Trophoblast cell (in vitro differentiated cells and primary cell): ENCODE data around the gene CARD19.
"Not testable (repeated sequence)": the region's sequence is repeated elsewhere in the genome, so short reads cannot be mapped to it uniquely, and the experiment has no call there.

Experiments
- DNase-seq, 2 donors: peaks; one replicate each; pipeline ENCODE4 v3.0.0-alpha.2; 2016
- H2AFZ ChIP-seq: 2 replicates; pipeline ENCODE4 v1.6.1; 2013; ENCODE audit warnings: low read length, moderate library complexity, mild to moderate bottlenecking; ENCODE audit not compliant: insufficient read depth, poor library complexity
- H2AK5ac ChIP-seq: 2 replicates; pipeline ENCODE4 v1.6.1; 2013; ENCODE audit warnings: mild to moderate bottlenecking, low read length
- H2BK120ac ChIP-seq: 2 replicates; pipeline ENCODE4 v1.6.1; 2013; ENCODE audit warnings: low read length, mild to moderate bottlenecking, moderate library complexity; ENCODE audit not compliant: insufficient read depth, poor library complexity
- H2BK12ac ChIP-seq: 2 replicates; pipeline ENCODE4 v1.6.1; 2013; ENCODE audit warnings: mild to moderate bottlenecking, low read length, moderate library complexity
- H2BK5ac ChIP-seq: 2 replicates; pipeline ENCODE4 v1.6.1; 2013; ENCODE audit warnings: low read length, low read depth, moderate library complexity, mild to moderate bottlenecking; ENCODE audit not compliant: poor library complexity
- H3K14ac ChIP-seq: 2 replicates; pipeline ENCODE4 v1.6.1; 2013; ENCODE audit warnings: mild to moderate bottlenecking, low read length
- H3K18ac ChIP-seq: 2 replicates; pipeline ENCODE4 v1.6.1; 2013; ENCODE audit warnings: mild to moderate bottlenecking, low read length
- H3K23ac ChIP-seq: 2 replicates; pipeline ENCODE4 v1.6.1; 2013; ENCODE audit warnings: low read length
- H3K27ac ChIP-seq: 2 replicates; pipeline ENCODE4 v1.5.1; 2013; ENCODE audit warnings: low read depth, mild to moderate bottlenecking, inconsistent platforms, low read length, moderate library complexity
- H3K27me3 ChIP-seq: 2 replicates; pipeline ENCODE4 v1.6.1; 2013; ENCODE audit warnings: inconsistent platforms, mild to moderate bottlenecking, low read length, moderate library complexity; ENCODE audit not compliant: insufficient read depth
- H3K36me3 ChIP-seq, 2 experiments: 1 replicate in 1 of 2; 2 replicates in 1 of 2; pipeline ENCODE4 v1.6.1; 2013; ENCODE audit warnings: low read length in 2 of 2, mild to moderate bottlenecking in 2 of 2, moderate library complexity in 1 of 2; ENCODE audit not compliant: insufficient read depth in 2 of 2, control insufficient read depth in 1 of 2
- H3K4ac ChIP-seq: 2 replicates; pipeline ENCODE4 v1.6.1; 2013; ENCODE audit warnings: low read depth, mild to moderate bottlenecking, low read length, moderate library complexity
- H3K4me1 ChIP-seq, 2 experiments: 1 replicate in 1 of 2; 2 replicates in 1 of 2; pipeline ENCODE4 v1.6.1; 2013; ENCODE audit warnings: low read length in 2 of 2, mild to moderate bottlenecking in 2 of 2, moderate library complexity in 1 of 2; ENCODE audit not compliant: insufficient read depth in 2 of 2, control insufficient read depth in 1 of 2
- H3K4me2 ChIP-seq: 2 replicates; pipeline ENCODE4 v1.6.1; 2013; ENCODE audit warnings: inconsistent platforms, mild to moderate bottlenecking, low read length, moderate library complexity
- H3K4me3 ChIP-seq: 2 replicates; pipeline ENCODE4 v1.5.1; 2013; ENCODE audit warnings: mild to moderate bottlenecking, low read depth, low read length, inconsistent platforms
- H3K79me1 ChIP-seq: one replicate; pipeline ENCODE4 v1.6.1; 2013; ENCODE audit warnings: low read length
- H3K79me2 ChIP-seq: 2 replicates; pipeline ENCODE4 v1.6.1; 2013; ENCODE audit warnings: low read length, mild to moderate bottlenecking; ENCODE audit not compliant: control insufficient read depth, insufficient read depth, poor library complexity
- H3K9ac ChIP-seq: 2 replicates; pipeline ENCODE4 v1.6.1; 2013; ENCODE audit warnings: mild to moderate bottlenecking, low read length
- H3K9me3 ChIP-seq: 2 replicates; pipeline ENCODE4 v1.6.1; 2013; ENCODE audit warnings: low read depth, mild to moderate bottlenecking, control low read depth, inconsistent platforms, low read length; ENCODE audit not compliant: insufficient read depth
- H4K12ac ChIP-seq: 2 replicates; pipeline ENCODE4 v1.6.1; 2013; ENCODE audit warnings: low read depth, mild to moderate bottlenecking, low read length, moderate library complexity
- H4K8ac ChIP-seq: 2 replicates; pipeline ENCODE4 v1.6.1; 2013; ENCODE audit warnings: low read depth, mild to moderate bottlenecking, low read length, moderate library complexity
- H4K91ac ChIP-seq: one replicate; pipeline ENCODE4 v1.6.1; 2013; ENCODE audit warnings: low read depth, mild to moderate bottlenecking, low read length, moderate library complexity
- WGBS: extraction: QIAGEN DNeasy Blood & Tissue Kit; methylation state at CpG from one replicate; pipeline ENCODE4 v1.1.7; 2013; ENCODE audit warnings: missing lambda C conversion rate; ENCODE audit not compliant: insufficient read length, insufficient coverage; ENCODE audit errors: extremely low coverage; 5-methylcytosine and 5-hydroxymethylcytosine counted together

CARD19 gene

GRCh38 chr9:93101086-93101485 lies 5.1 kb downstream of the CARD19 start:
- not testable (repeated sequence) for H3K79me1 ChIP-seq, H3K18ac ChIP-seq, H3K27me3 ChIP-seq, H3K36me3 ChIP-seq, H3K79me2 ChIP-seq, H2BK5ac ChIP-seq, H3K9me3 ChIP-seq, H3K4me3 ChIP-seq, H2BK12ac ChIP-seq, H3K4ac ChIP-seq, H4K8ac ChIP-seq, H3K23ac ChIP-seq, DNase-seq, H4K12ac ChIP-seq, H3K4me2 ChIP-seq, H2BK120ac ChIP-seq, H3K27ac ChIP-seq, H4K91ac ChIP-seq, H2AK5ac ChIP-seq, H3K14ac ChIP-seq, H2AFZ ChIP-seq, H3K9ac ChIP-seq
- no CpG with 5 or more reads among the region's 11 CpGs for WGBS
- H3K4me1 ChIP-seq: peaks cover 8 to 15% of the 10 kb centered on the region in 2 experiments

DNA sequence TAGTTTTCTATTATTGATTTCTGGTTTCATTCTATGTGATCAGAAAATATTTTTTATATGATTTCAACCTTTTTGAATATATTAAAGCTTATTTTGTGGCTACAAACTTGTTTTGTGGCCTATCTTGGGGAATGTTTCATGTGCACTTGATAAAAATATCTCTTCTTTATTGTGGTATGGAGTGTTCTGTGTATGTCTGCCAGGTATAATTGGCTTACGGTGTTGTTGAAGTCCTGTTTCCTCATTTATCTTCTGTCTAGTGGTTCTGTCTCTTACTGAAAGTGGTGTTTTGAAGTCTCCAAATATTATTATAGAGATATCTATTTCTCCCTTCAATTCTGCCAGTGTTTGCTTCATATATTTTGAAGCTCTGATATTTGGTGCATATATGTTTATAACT lies 9.6 kb downstream of the CARD19 start:
- WGBS: no CpG with 5 or more reads among the region's 1 CpG
- H3K4ac ChIP-seq: no peak overlapping the region
- no peak overlapping the region for H3K4me3 ChIP-seq
- no peak overlapping the region for H2BK12ac ChIP-seq
- no peak overlapping the region for H2AFZ ChIP-seq
- no peak overlapping the region for H4K8ac ChIP-seq
- H3K27ac ChIP-seq: no peak overlapping the region
- no peak overlapping the region for H3K14ac ChIP-seq
- H3K23ac ChIP-seq: no peak overlapping the region
- no peak overlapping the region for H3K4me2 ChIP-seq
- H3K9me3 ChIP-seq: no peaks in the 10 kb centered on the region
- H3K79me2 ChIP-seq: no peaks in the 10 kb centered on the region
- no peak overlapping the region for H3K9ac ChIP-seq
- H2BK120ac ChIP-seq: no peak overlapping the region
- no peak overlapping the region for H2AK5ac ChIP-seq
- H4K91ac ChIP-seq: no peak overlapping the region
- H3K36me3 ChIP-seq: peaks cover 0 to under 1% of the 10 kb centered on the region in 2 experiments
- no peak overlapping the region for H2BK5ac ChIP-seq
- no peaks in the 10 kb centered on the region for H3K79me1 ChIP-seq
- no peak overlapping the region for H4K12ac ChIP-seq
- no peak overlapping the region for H3K18ac ChIP-seq
- no peaks in the 10 kb centered on the region for H3K4me1 ChIP-seq
- H3K27me3 ChIP-seq: no peaks in the 10 kb centered on the region
- no peak for DNase-seq

DNA sequence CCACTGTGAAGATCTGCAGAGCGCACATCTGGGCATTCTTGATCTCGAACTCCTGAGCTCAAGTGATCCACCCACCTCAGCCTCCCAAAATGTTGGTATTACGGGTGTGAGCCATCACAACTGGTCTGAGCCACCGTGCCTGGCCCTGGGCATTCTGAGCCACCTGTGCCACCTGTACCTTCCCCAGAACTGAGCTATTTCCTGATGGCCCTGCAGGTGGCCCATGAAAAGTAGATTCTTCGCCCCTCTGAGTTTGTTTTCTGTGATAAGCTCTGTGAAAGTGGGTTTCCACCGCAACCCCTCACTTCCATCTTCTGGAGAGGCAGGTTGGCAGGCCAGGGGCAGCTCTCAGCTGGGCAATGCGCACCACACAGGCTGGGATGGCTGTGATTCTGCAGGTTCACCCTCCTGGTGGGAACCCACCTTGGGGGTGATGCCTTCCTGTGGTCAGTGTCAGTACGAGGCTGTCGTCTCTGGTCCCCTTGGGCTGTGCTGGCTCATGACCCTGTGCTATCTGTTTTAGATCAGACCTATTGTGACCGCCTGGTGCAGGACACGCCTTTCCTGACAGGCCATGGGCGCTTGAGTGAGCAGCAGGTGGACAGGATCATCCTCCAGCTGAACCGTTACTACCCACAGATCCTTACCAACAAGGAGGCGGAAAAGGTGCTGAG lies 11.3 kb downstream of the CARD19 start:
- DNase-seq: no peak
- Histone ChIP-seq H3K4me3 (no peak overlapping the region), H3K27me3 (no peaks in the 10 kb centered on the region), H3K36me3 (peaks cover 0 to 5% of the 10 kb centered on the region in 2 experiments), H3K4me2 (no peak overlapping the region), H3K14ac (no peak overlapping the region), H3K4ac (no peak overlapping the region), H2BK12ac (no peak overlapping the region), H3K79me2 (no peaks in the 10 kb centered on the region), H3K27ac (no peak overlapping the region), H3K18ac (no peak overlapping the region), H2BK120ac (no peak overlapping the region), H4K91ac (no peak overlapping the region), H3K4me1 (no peaks in the 10 kb centered on the region), H4K12ac (no peak overlapping the region), H3K23ac (no peak overlapping the region), H3K79me1 (no peaks in the 10 kb centered on the region), H3K9ac (no peak overlapping the region), H2BK5ac (no peak overlapping the region), H4K8ac (no peak overlapping the region), H2AK5ac (no peak overlapping the region), H3K9me3 (no peaks in the 10 kb centered on the region), H2AFZ (no peak overlapping the region)
- WGBS: no CpG with 5 or more reads among the region's 14 CpGs

- no peak overlapping the region for H3K9ac ChIP-seq
- peaks cover 0 to 8% of the 10 kb centered on the region in 2 experiments for H3K36me3 ChIP-seq
- no peak overlapping the region for H2BK5ac ChIP-seq
- H2BK12ac ChIP-seq: no peak overlapping the region
- H3K9me3 ChIP-seq: no peaks in the 10 kb centered on the region
- H4K91ac ChIP-seq: no peak overlapping the region
- no peaks in the 10 kb centered on the region for H3K79me2 ChIP-seq
- no peak overlapping the region for H3K27ac ChIP-seq
- H3K79me1 ChIP-seq: no peaks in the 10 kb centered on the region
- no peak overlapping the region for H3K4me3 ChIP-seq
- no peak overlapping the region for H2BK120ac ChIP-seq
- H3K27me3 ChIP-seq: no peaks in the 10 kb centered on the region
- WGBS: no CpG with 5 or more reads among the region's 6 CpGs
- H4K12ac ChIP-seq: no peak overlapping the region
- no peak overlapping the region for H4K8ac ChIP-seq
- H3K14ac ChIP-seq: no peak overlapping the region
- no peaks in the 10 kb centered on the region for H3K4me1 ChIP-seq
- no peak overlapping the region for H3K23ac ChIP-seq
- no peak for DNase-seq
- no peak overlapping the region for H3K18ac ChIP-seq
- no peak overlapping the region for H3K4me2 ChIP-seq
- no peak overlapping the region for H2AK5ac ChIP-seq
- no peak overlapping the region for H2AFZ ChIP-seq
- no peak overlapping the region for H3K4ac ChIP-seq
Measured at GRCh38 chr9:93107825-93108161, 11.8 kb downstream of the CARD19 start.
